Globus pallidus (tissue), 1 donor: ENCODE results near the gene SPANXN1.
"Not testable (repeated sequence)": the region's sequence is repeated elsewhere in the genome, so short reads cannot be mapped to it uniquely, and the experiment has no call there.

ENCODE experiments used
- DNase-seq: peaks from one replicate; pipeline ENCODE4 v3.0.0-alpha.2; 2015; ENCODE audit warnings: low spot score

SPANXN1 gene

DNA sequence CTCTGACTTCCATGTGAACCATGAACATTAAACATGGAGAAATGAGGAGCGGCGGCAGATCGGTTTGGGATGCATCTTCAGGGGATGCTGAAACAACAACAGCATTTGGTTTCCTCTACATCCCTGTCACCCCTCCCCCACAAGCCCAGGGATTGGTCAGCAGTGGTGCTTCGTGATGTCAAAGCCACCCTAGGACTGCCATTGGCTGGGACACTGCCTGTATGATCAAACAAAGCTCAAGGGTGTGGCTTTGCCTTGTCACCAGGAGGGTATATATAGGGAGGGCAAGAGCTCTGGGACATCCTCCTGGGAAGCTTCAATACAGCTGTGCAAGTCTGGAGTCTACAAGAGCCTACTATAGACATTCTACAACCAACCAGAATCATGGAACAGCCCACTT is at the start of gene SPANXN1:
Gene SPANXN1, plus strand, starts transcription at position 301 of the 400 bp plus-strand sequence. Its CDS starts 84 bp downstream, at position 385.
- not testable (repeated sequence) for DNase-seq

GRCh38 chrX:145199078-145199477 is 48.2 kb upstream of the SPANXN1 start:
- no peak for DNase-seq

GRCh38 chrX:145213504-145213903 is 33.8 kb upstream of the SPANXN1 start:
- DNase-seq: peak; percentile 1

- no peak for DNase-seq
These were observed 44.9 kb downstream of the SPANXN1 start for GRCh38 chrX:145292218-145292617.
